HCT116 (cell line): Measurements from ENCODE around the gene FREM3. TPM values are rescaled to one million over a fixed set of nuclear protein-coding genes. Genes with fewer than 3 reads are reported as not detected.

Experiments used
- ATAC-seq: fragments of 200-7000 bp; cut with Tn5 transposase; 2 replicates; pipeline ENCODE4 v1.9.1; 2020; ENCODE audit warnings: mild to moderate bottlenecking, moderate library complexity
- BruUV-seq: library from RNA; stranded (reverse); fragments of 400-500 nt; replicated peaks from 2 replicates; lab custom pipeline; 2021; lab: Mats Ljungman, UMichigan
- CTCF ChIA-PET: fragments of 300-600 bp; sonication (Branson Sonifier 250); formaldehyde crosslinking; loops from one replicate; lab custom pipeline; 2021; ENCODE audit warnings: antibody characterized with exemption; lab: Charles Lee
- POLR2A ChIA-PET: fragments of 300-600, 350-600 bp; sonication (Branson Sonifier 250); formaldehyde crosslinking; loops from one replicate; lab custom pipeline; 2021; ENCODE audit warnings: antibody characterized with exemption; lab: Charles Lee
- RAD21 ChIA-PET, 2 experiments: fragments of 300-600 bp; sonication (Branson Sonifier 250); formaldehyde crosslinking; loops; one replicate each; lab custom pipeline; 2023; ENCODE audit warnings: low total read pairs in 2 of 2; ENCODE audit not compliant: uncharacterized antibody in 2 of 2, unreplicated experiment in 2 of 2, low non-redundant PET in 1 of 2; lab: Charles Lee
- DNase-seq: peaks from one replicate; pipeline ENCODE4 v3.0.0-alpha.2; 2010; ENCODE audit warnings: low read depth, low spot score
- H2AFZ ChIP-seq: fragments of 200-600 bp; shearing (Covaris generic), sonication (generic); 2 replicates; pipeline ENCODE4 v1.6.1; 2017; ENCODE audit warnings: low read depth, mixed run types, mixed read lengths, antibody characterized with exemption, low read length; ENCODE audit not compliant: poor library complexity, severe bottlenecking
- H3K27ac ChIP-seq: 2 replicates; pipeline ENCODE4 v1.5.1; 2012; ENCODE audit warnings: low read depth, low read length
- H3K27me3 ChIP-seq: fragments of 200-600 bp; sonication (generic); 2 replicates; pipeline ENCODE4 v1.6.1; 2016; ENCODE audit warnings: mixed run types, low read length, mixed read lengths; ENCODE audit not compliant: insufficient read depth
- H3K36me3 ChIP-seq, 2 experiments: fragments of 200-500 bp in 1 of 2; fragments of 200-600 bp in 1 of 2; sonication (Bioruptor generic) in 1 of 2; sonication (generic) in 1 of 2; 2 replicates each; pipeline versions ENCODE4 v1.5.1 to v1.6.1; 2014 to 2016; ENCODE audit warnings: low read length in 2 of 2, inconsistent platforms in 1 of 2, mixed read lengths in 1 of 2, mixed run types in 1 of 2; ENCODE audit not compliant: insufficient read depth in 2 of 2, control insufficient read depth in 1 of 2
- H3K4me1 ChIP-seq, 2 experiments: fragments of 200-600 bp in 1 of 2; sonication (generic) in 1 of 2; 2 replicates each; pipeline versions ENCODE4 v1.5.1 to v1.6.1; 2012 to 2017; ENCODE audit warnings: low read length in 2 of 2, inconsistent platforms in 1 of 2, mild to moderate bottlenecking in 1 of 2, mixed read lengths in 1 of 2, mixed run types in 1 of 2, moderate library complexity in 1 of 2; ENCODE audit not compliant: insufficient read depth in 2 of 2, control insufficient read depth in 1 of 2
- H3K4me2 ChIP-seq: fragments of 200-600 bp; sonication (generic); 2 replicates; pipeline ENCODE4 v1.6.1; 2017; ENCODE audit warnings: mixed run types, low read length, mixed read lengths
- H3K4me3 ChIP-seq, 2 experiments: fragments of 200-600 bp in 1 of 2; sonication (generic) in 1 of 2; replicated peaks in 1 of 2; 2 replicates each; pipeline ENCODE4 v1.5.1; 2011 to 2016; ENCODE audit warnings: low read length in 2 of 2, control low read depth in 1 of 2, low read depth in 1 of 2, mild to moderate bottlenecking in 1 of 2, mixed read lengths in 1 of 2, mixed run types in 1 of 2
- H3K79me2 ChIP-seq: fragments of 200-600 bp; sonication (generic); 2 replicates; pipeline ENCODE4 v1.6.1; 2017; ENCODE audit warnings: mild to moderate bottlenecking, mixed run types, low read length, moderate library complexity, mixed read lengths; ENCODE audit not compliant: insufficient read depth
- H3K9ac ChIP-seq: fragments of 200-600 bp; sonication (generic); 2 replicates; pipeline ENCODE4 v1.6.1; 2016; ENCODE audit warnings: low read length, mixed read lengths
- H3K9me2 ChIP-seq: fragments of 200-600 bp; sonication (generic), shearing (Covaris generic); 2 replicates; pipeline ENCODE4 v1.6.1; 2017; ENCODE audit warnings: mixed run types, mild to moderate bottlenecking, moderate library complexity; ENCODE audit not compliant: insufficient read depth
- H3K9me3 ChIP-seq, 2 experiments: fragments of 200-500 bp in 1 of 2; fragments of 200-600 bp in 1 of 2; sonication (Bioruptor generic) in 1 of 2; sonication (generic) in 1 of 2; 2 replicates each; pipeline ENCODE4 v1.6.1; 2014 to 2017; ENCODE audit warnings: low read length in 2 of 2, mixed read lengths in 2 of 2, inconsistent platforms in 1 of 2, low read depth in 1 of 2, mild to moderate bottlenecking in 1 of 2, mixed run types in 1 of 2, moderate library complexity in 1 of 2; ENCODE audit not compliant: control insufficient read depth in 1 of 2, insufficient read depth in 1 of 2
- H4K20me1 ChIP-seq: fragments of 200-600 bp; sonication (generic), shearing (Covaris generic); 2 replicates; pipeline ENCODE4 v1.6.1; 2017; ENCODE audit warnings: mixed run types, mild to moderate bottlenecking, moderate library complexity; ENCODE audit not compliant: insufficient read depth
- ATF3 ChIP-seq: IDR thresholded peaks from 2 replicates; pipeline ENCODE4 v1.6.1; 2012
- CEBPB ChIP-seq: IDR thresholded peaks from 2 replicates; pipeline ENCODE4 v1.6.1; 2012; ENCODE audit warnings: low read depth
- CTCF ChIP-seq, 3 experiments: fragments of 200-600 bp in 1 of 3; sonication (generic) in 1 of 3; IDR thresholded peaks in 2 of 3; conservative IDR thresholded peaks in 1 of 3; 2 replicates each; pipeline ENCODE4 v1.5.1; 2012 to 2017; ENCODE audit warnings: low read depth in 2 of 3, low read length in 2 of 3, antibody characterized with exemption in 1 of 3, borderline replicate concordance in 1 of 3, control low read depth in 1 of 3, mild to moderate bottlenecking in 1 of 3, mixed read lengths in 1 of 3, mixed run types in 1 of 3, moderate library complexity in 1 of 3; ENCODE audit not compliant: insufficient read depth in 1 of 3
- EZH2 ChIP-seq: fragments of 200-600 bp; sonication (generic); IDR thresholded peaks from 2 replicates; pipeline ENCODE4 v1.6.1; 2017; ENCODE audit warnings: antibody characterized with exemption, mixed run types
- EZH2phosphoT487 ChIP-seq: fragments of 200-600 bp; IDR thresholded peaks from 2 replicates; pipeline ENCODE4 v1.6.1; 2018; ENCODE audit warnings: antibody characterized with exemption, borderline replicate concordance
- FOSL1 ChIP-seq: IDR thresholded peaks from 2 replicates; pipeline ENCODE4 v1.6.1; 2012; ENCODE audit warnings: low read depth
- JUND ChIP-seq: IDR thresholded peaks from 2 replicates; pipeline ENCODE4 v1.6.1; 2012
- POLR2A ChIP-seq: IDR thresholded peaks from 2 replicates; pipeline ENCODE4 v1.7.0; 2011; ENCODE audit warnings: borderline replicate concordance; ENCODE audit not compliant: insufficient read depth, insufficient read length; ENCODE audit errors: extremely low read depth
- REST ChIP-seq: IDR thresholded peaks from 2 replicates; pipeline ENCODE4 v1.6.1; 2012; ENCODE audit warnings: low read depth
- SP1 ChIP-seq: IDR thresholded peaks from 2 replicates; pipeline ENCODE4 v1.6.1; 2012; ENCODE audit warnings: low read depth
- SRF ChIP-seq: IDR thresholded peaks from 2 replicates; pipeline ENCODE4 v1.6.1; 2012; ENCODE audit warnings: low read depth
- ZBTB33 ChIP-seq: IDR thresholded peaks from 2 replicates; pipeline ENCODE4 v1.6.1; 2011; ENCODE audit warnings: mild to moderate bottlenecking, low read length, moderate library complexity; ENCODE audit not compliant: insufficient replicate concordance; ENCODE audit errors: extremely low read depth
- ZNF274 ChIP-seq: fragments of 200-500 bp; sonication (Bioruptor generic); IDR thresholded peaks from 2 replicates; pipeline ENCODE4 v1.6.1; 2014; ENCODE audit warnings: mild to moderate bottlenecking, low read depth, low read length, inconsistent platforms
- intact Hi-C: fragments of 100-400 bp; cut with micrococcal nuclease; formaldehyde crosslinking; loops from 2 replicates; pipeline ENCODE4 v1.10.0; 2022
- total RNA-seq: library from RNA; stranded (reverse); gene quantifications from one replicate; pipeline ENCODE4 v1.2.1, GENCODE V29; 2021; ENCODE audit not compliant: unreplicated experiment

FREM3 gene
- total RNA-seq, 1 experiment from 2014 or later = not detected

GRCh38 chr4:143699331-143700045 lies 987 bp downstream of the FREM3 start:
- no peak overlapping the region for H3K27ac ChIP-seq
- no peaks in the 10 kb centered on the region for H3K36me3 ChIP-seq
- H3K4me3 ChIP-seq = no peak overlapping the region
- TF ChIP-seq FOSL1 (no peak), CEBPB (no peak), EZH2phosphoT487 (no peak), JUND (no peak)
- no peaks in the 10 kb centered on the region for H3K9me3 ChIP-seq
- intact Hi-C loops = no loop called here
- H3K79me2 ChIP-seq = no peaks in the 10 kb centered on the region
- no peak for DNase-seq
- no peaks in the 10 kb centered on the region for H4K20me1 ChIP-seq
- ATAC-seq = no peak
- H3K4me2 ChIP-seq = no peak overlapping the region
- ChIA-PET POLR2A (no interaction called here), CTCF (no interaction called here), RAD21 (no interaction called here)
- no peak overlapping the region for H3K9ac ChIP-seq
- no peaks in the 10 kb centered on the region for H3K9me2 ChIP-seq
- H3K27me3 ChIP-seq = no peaks in the 10 kb centered on the region
- BruUV-seq = no TSS peak
- no peaks in the 10 kb centered on the region for H3K4me1 ChIP-seq
- H2AFZ ChIP-seq = no peak overlapping the region

- DNase-seq = no peak
- Histone ChIP-seq H3K9me3 (no peaks in the 10 kb centered on the region), H4K20me1 (no peaks in the 10 kb centered on the region), H3K4me1 (no peaks in the 10 kb centered on the region), H3K4me3 (no peak overlapping the region), H3K27ac (no peak overlapping the region), H3K79me2 (no peaks in the 10 kb centered on the region), H3K9me2 (no peaks in the 10 kb centered on the region), H2AFZ (no peak overlapping the region), H3K9ac (no peak overlapping the region), H3K36me3 (no peaks in the 10 kb centered on the region), H3K27me3 (no peaks in the 10 kb centered on the region), H3K4me2 (no peak overlapping the region)
- no peak for ATAC-seq
- ChIA-PET RAD21 (no interaction called here), POLR2A (no interaction called here), CTCF (no interaction called here)
- intact Hi-C loops = no loop called here
- BruUV-seq = no TSS peak
- TF ChIP-seq JUND (no peak), REST (no peak), SP1 (no peak), POLR2A (no peak), ZNF274 (no peak), CTCF (IDR thresholded peaks at IDR 0.05 in 2 of 3, conservative IDR thresholded peaks at IDR 0.05 in 1 of 3; ENCODE audit: borderline replicate concordance in 1 of 3, insufficient read depth in 1 of 3, low read depth in 2 of 3, low read length in 2 of 3) (no peak), SRF (no peak), EZH2 (no peak), ZBTB33 (no peak), ATF3 (no peak)
These were observed 6.6 kb downstream of the FREM3 start for GRCh38 chr4:143693856-143694255.
